Measurements from ENCODE around the gene GRAMD2A. TPM values are rescaled to one million over a fixed set of nuclear protein-coding genes. Genes with fewer than 3 reads are reported as not detected.

GRAMD2A gene
- total and polyA plus RNA-seq, 10 of the 15 experiments (the other 5 are each of a cell fraction or from before 2014, with no cell fraction given) = 0.02 to 0.35 TPM; not detected in 8

DNA sequence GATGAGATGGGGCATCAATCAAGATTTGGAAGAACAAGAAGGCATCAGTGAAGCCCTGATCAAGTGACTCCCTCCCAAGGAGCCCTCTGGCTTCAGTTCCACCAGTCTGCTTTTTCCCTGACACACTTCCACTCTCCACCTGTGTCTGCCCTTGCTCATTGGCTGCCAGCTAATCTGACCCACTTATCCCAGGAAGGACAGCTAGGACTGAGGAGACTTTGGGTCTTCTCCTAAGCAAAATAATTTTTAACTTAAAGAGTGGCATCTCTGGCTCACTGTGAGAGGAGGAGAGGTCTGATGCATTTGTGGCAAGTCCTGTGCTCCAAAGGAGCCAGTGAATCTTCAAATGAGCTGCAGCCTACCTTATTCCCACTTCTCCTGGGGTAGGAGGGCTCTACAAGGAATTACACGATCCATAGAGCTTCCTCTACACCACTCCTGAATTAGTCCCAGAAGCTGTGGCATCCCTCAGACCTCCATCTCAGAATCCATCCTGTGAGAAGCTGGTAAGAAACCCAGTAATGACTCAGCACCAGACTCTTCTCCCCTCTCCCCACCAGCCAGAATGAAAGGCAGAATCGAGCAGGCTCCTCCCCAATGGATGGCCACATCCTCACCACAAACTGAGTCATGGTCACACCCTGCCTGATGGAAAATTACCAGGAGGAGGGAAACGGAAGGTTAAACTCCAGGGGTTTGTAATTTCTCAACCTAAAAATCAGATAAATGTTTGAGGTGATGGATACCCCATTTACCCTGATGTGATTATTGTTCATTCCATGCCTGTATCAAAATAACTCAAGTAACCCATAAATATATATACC lies 39.7 kb upstream of the GRAMD2A start (continued):
- TF ChIP-seq SMAD1 (IDR thresholded peaks at IDR 0.05; ENCODE audit: low read depth, partially characterized antibody) (no peak), ZNF217 (IDR thresholded peaks at IDR 0.05) (no peak), JUNB (IDR thresholded peaks at IDR 0.05) (peak; percentile 62), HDAC6 (IDR thresholded peaks at IDR 0.05; ENCODE audit: unreplicated experiment) (no peak), JUND (IDR thresholded peaks at IDR 0.05; ENCODE audit: low read depth, low read length) (no peak), POLR2AphosphoS5 (IDR thresholded peaks at IDR 0.05; ENCODE audit: low read length) (no peak), ESRRA (IDR thresholded peaks at IDR 0.05; ENCODE audit: low read length) (no peak), SMAD5 (IDR thresholded peaks at IDR 0.05; ENCODE audit: low read depth) (no peak), FOXM1 (IDR thresholded peaks at IDR 0.05; ENCODE audit: low read depth, low read length) (no peak), NRF1 (conservative IDR thresholded peaks at IDR 0.05; ENCODE audit: low read depth, low read length) (no peak), ZSCAN29 (IDR thresholded peaks at IDR 0.05) (no peak), BHLHE40 (IDR thresholded peaks at IDR 0.05; ENCODE audit: borderline replicate concordance in 1 of 2, low read depth in 2 of 2, low read length in 1 of 2) (0 out of 4 replicates have a peak, but pooled peaks of 1 of the 2 experiments have one; percentile 20), ETV6 (conservative IDR thresholded peaks at IDR 0.05 in 1 of 2, IDR thresholded peaks at IDR 0.05 in 1 of 2; ENCODE audit: borderline replicate concordance in 1 of 2, low read depth in 1 of 2) (no peak), GABPA (IDR thresholded peaks at IDR 0.05; ENCODE audit: low read depth) (no peak), RAD21 (IDR thresholded peaks at IDR 0.05; ENCODE audit: insufficient read depth, low read depth, low read length) (no peak)
- TF ChIP-seq, protein P1, sequence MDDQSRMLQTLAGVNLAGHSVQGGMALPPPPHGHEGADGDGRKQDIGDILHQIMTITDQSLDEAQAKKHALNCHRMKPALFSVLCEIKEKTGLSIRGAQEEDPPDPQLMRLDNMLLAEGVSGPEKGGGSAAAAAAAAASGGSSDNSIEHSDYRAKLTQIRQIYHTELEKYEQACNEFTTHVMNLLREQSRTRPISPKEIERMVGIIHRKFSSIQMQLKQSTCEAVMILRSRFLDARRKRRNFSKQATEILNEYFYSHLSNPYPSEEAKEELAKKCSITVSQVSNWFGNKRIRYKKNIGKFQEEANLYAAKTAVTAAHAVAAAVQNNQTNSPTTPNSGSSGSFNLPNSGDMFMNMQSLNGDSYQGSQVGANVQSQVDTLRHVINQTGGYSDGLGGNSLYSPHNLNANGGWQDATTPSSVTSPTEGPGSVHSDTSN (IDR thresholded peaks at IDR 0.05; ENCODE audit: insufficient replicate concordance, low read depth, low read length) = no peak
- TF ChIP-seq, protein P2, sequence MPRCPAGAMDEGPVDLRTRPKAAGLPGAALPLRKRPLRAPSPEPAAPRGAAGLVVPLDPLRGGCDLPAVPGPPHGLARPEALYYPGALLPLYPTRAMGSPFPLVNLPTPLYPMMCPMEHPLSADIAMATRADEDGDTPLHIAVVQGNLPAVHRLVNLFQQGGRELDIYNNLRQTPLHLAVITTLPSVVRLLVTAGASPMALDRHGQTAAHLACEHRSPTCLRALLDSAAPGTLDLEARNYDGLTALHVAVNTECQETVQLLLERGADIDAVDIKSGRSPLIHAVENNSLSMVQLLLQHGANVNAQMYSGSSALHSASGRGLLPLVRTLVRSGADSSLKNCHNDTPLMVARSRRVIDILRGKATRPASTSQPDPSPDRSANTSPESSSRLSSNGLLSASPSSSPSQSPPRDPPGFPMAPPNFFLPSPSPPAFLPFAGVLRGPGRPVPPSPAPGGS (IDR thresholded peaks at IDR 0.05; ENCODE audit: borderline replicate concordance, insufficient read depth, low read depth, low read length, poor library complexity, severe bottlenecking) = no peak
- TF ChIP-seq, protein P3, sequence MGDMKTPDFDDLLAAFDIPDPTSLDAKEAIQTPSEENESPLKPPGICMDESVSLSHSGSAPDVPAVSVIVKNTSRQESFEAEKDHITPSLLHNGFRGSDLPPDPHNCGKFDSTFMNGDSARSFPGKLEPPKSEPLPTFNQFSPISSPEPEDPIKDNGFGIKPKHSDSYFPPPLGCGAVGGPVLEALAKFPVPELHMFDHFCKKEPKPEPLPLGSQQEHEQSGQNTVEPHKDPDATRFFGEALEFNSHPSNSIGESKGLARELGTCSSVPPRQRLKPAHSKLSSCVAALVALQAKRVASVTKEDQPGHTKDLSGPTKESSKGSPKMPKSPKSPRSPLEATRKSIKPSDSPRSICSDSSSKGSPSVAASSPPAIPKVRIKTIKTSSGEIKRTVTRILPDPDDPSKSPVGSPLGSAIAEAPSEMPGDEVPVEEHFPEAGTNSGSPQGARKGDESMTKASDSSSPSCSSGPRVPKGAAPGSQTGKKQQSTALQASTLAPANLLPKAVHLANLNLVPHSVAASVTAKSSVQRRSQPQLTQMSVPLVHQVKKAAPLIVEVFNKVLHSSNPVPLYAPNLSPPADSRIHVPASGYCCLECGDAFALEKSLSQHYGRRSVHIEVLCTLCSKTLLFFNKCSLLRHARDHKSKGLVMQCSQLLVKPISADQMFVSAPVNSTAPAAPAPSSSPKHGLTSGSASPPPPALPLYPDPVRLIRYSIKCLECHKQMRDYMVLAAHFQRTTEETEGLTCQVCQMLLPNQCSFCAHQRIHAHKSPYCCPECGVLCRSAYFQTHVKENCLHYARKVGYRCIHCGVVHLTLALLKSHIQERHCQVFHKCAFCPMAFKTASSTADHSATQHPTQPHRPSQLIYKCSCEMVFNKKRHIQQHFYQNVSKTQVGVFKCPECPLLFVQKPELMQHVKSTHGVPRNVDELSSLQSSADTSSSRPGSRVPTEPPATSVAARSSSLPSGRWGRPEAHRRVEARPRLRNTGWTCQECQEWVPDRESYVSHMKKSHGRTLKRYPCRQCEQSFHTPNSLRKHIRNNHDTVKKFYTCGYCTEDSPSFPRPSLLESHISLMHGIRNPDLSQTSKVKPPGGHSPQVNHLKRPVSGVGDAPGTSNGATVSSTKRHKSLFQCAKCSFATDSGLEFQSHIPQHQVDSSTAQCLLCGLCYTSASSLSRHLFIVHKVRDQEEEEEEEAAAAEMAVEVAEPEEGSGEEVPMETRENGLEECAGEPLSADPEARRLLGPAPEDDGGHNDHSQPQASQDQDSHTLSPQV (IDR thresholded peaks at IDR 0.05) = no peak
- TF ChIP-seq, protein P4, sequence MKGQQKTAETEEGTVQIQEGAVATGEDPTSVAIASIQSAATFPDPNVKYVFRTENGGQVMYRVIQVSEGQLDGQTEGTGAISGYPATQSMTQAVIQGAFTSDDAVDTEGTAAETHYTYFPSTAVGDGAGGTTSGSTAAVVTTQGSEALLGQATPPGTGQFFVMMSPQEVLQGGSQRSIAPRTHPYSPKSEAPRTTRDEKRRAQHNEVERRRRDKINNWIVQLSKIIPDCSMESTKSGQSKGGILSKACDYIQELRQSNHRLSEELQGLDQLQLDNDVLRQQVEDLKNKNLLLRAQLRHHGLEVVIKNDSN (IDR thresholded peaks at IDR 0.05; ENCODE audit: borderline replicate concordance, extremely low read length, insufficient read depth, low read depth, low read length) = no peak
- TF ChIP-seq, protein P5, sequence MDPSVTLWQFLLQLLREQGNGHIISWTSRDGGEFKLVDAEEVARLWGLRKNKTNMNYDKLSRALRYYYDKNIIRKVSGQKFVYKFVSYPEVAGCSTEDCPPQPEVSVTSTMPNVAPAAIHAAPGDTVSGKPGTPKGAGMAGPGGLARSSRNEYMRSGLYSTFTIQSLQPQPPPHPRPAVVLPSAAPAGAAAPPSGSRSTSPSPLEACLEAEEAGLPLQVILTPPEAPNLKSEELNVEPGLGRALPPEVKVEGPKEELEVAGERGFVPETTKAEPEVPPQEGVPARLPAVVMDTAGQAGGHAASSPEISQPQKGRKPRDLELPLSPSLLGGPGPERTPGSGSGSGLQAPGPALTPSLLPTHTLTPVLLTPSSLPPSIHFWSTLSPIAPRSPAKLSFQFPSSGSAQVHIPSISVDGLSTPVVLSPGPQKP (IDR thresholded peaks at IDR 0.05; ENCODE audit: low read depth, low read length) = no peak
